ENCODE results near the gene CCDC174.

Gene CCDC174

GRCh38 chr3:14631687-14632441, 19.7 kb upstream of the CCDC174 start:
- Histone ChIP-seq H3K9me3 (ENCODE audit: low read length) (no peaks in the 10 kb centered on the region), H4K20me1 (ENCODE audit: insufficient read depth, low read length) (no peaks in the 10 kb centered on the region), H3K36me3 (ENCODE audit: insufficient read depth, low read length) (no peaks in the 10 kb centered on the region; the same call in 1 of the 2 replicates), H3K27me3 (ENCODE audit: insufficient read depth, low read length) (peaks cover 27% of the 10 kb centered on the region; the same call in 1 of the 2 replicates), H2AFZ (ENCODE audit: low read length) (no peak overlapping the region), H3K9ac (ENCODE audit: low read length) (no peak overlapping the region), H3K27ac (ENCODE audit: low read depth, low read length, poor library complexity, severe bottlenecking) (no peak overlapping the region), H3K4me3 (ENCODE audit: low read depth, low read length, poor library complexity, severe bottlenecking) (no peak overlapping the region), H3K4me2 (ENCODE audit: low read length) (no peak overlapping the region), H3F3A (ENCODE audit: insufficient read depth, low read length) (no peaks in the 10 kb centered on the region), H3K4me1 (ENCODE audit: insufficient read depth, low read length, severe bottlenecking) (no peaks in the 10 kb centered on the region), H3K79me2 (ENCODE audit: insufficient read depth, low read length) (no peaks in the 10 kb centered on the region), H3K9me2 (ENCODE audit: low read depth, low read length) (no peaks in the 10 kb centered on the region)
- TF ChIP-seq CTCF (IDR thresholded peaks at IDR 0.05; ENCODE audit: low read length) = no peak
- TF ChIP-seq EZH2 (IDR thresholded peaks at IDR 0.05; ENCODE audit: borderline replicate concordance, low read length) = no peak

- H3K79me2 ChIP-seq (ENCODE audit: insufficient read depth, low read length) = no peaks in the 10 kb centered on the region
- no peak overlapping the region for H3K9ac ChIP-seq (ENCODE audit: low read length)
- H3K4me2 ChIP-seq (ENCODE audit: low read length) = no peak overlapping the region
- no peak overlapping the region for H3K4me3 ChIP-seq (ENCODE audit: low read depth, low read length, poor library complexity, severe bottlenecking)
- H3F3A ChIP-seq (ENCODE audit: insufficient read depth, low read length) = no peaks in the 10 kb centered on the region
- H3K9me3 ChIP-seq (ENCODE audit: low read length) = no peaks in the 10 kb centered on the region
- no peaks in the 10 kb centered on the region for H3K9me2 ChIP-seq (ENCODE audit: low read depth, low read length)
- no peaks in the 10 kb centered on the region for H3K4me1 ChIP-seq (ENCODE audit: insufficient read depth, low read length, severe bottlenecking)
- H3K27ac ChIP-seq (ENCODE audit: low read depth, low read length, poor library complexity, severe bottlenecking) = no peak overlapping the region
- TF ChIP-seq CTCF (IDR thresholded peaks at IDR 0.05; ENCODE audit: low read length) (no peak), EZH2 (IDR thresholded peaks at IDR 0.05; ENCODE audit: borderline replicate concordance, low read length) (no peak)
- no peak overlapping the region for H2AFZ ChIP-seq (ENCODE audit: low read length)
- H3K36me3 ChIP-seq (ENCODE audit: insufficient read depth, low read length) = no peaks in the 10 kb centered on the region; the same call in 1 of the 2 replicates
- peaks cover 33% of the 10 kb centered on the region; the same call in 1 of the 2 replicates for H3K27me3 ChIP-seq (ENCODE audit: insufficient read depth, low read length)
- no peaks in the 10 kb centered on the region for H4K20me1 ChIP-seq (ENCODE audit: insufficient read depth, low read length)
These were observed 19.1 kb upstream of the CCDC174 start for GRCh38 chr3:14632442-14632930.

- TF ChIP-seq CTCF (IDR thresholded peaks at IDR 0.05; ENCODE audit: low read length) (no peak), EZH2 (IDR thresholded peaks at IDR 0.05; ENCODE audit: borderline replicate concordance, low read length) (no peak)
- Histone ChIP-seq H3K27me3 (ENCODE audit: insufficient read depth, low read length) (peaks cover 29% of the 10 kb centered on the region; the same call in 1 of the 2 replicates), H3K9me2 (ENCODE audit: low read depth, low read length) (no peaks in the 10 kb centered on the region), H2AFZ (ENCODE audit: low read length) (no peak overlapping the region), H3K9ac (ENCODE audit: low read length) (no peak overlapping the region), H3K36me3 (ENCODE audit: insufficient read depth, low read length) (no peaks in the 10 kb centered on the region; the same call in 1 of the 2 replicates), H3K79me2 (ENCODE audit: insufficient read depth, low read length) (no peaks in the 10 kb centered on the region), H3K9me3 (ENCODE audit: low read length) (no peaks in the 10 kb centered on the region), H3K4me1 (ENCODE audit: insufficient read depth, low read length, severe bottlenecking) (no peaks in the 10 kb centered on the region), H3K4me3 (ENCODE audit: low read depth, low read length, poor library complexity, severe bottlenecking) (no peak overlapping the region), H3K27ac (ENCODE audit: low read depth, low read length, poor library complexity, severe bottlenecking) (no peak overlapping the region), H3F3A (ENCODE audit: insufficient read depth, low read length) (no peaks in the 10 kb centered on the region), H3K4me2 (ENCODE audit: low read length) (no peak overlapping the region), H4K20me1 (ENCODE audit: insufficient read depth, low read length) (no peaks in the 10 kb centered on the region)
These were observed 18.1 kb upstream of the CCDC174 start for GRCh38 chr3:14633417-14633816.
